GM12872 (cell line): Measurements from ENCODE around the gene DISP3.

Source experiments
- TF ChIP-seq, protein P1 (sequence below): IDR thresholded peaks from 3 replicates; pipeline ENCODE4 v1.5.1; 2011; ENCODE audit warnings: low read depth, mild to moderate bottlenecking, low read length, moderate library complexity; ENCODE audit not compliant: insufficient read depth

DISP3 gene

GRCh38 chr1:11487196-11487751 lies 8.3 kb downstream of the DISP3 start:
- TF ChIP-seq, protein P1, sequence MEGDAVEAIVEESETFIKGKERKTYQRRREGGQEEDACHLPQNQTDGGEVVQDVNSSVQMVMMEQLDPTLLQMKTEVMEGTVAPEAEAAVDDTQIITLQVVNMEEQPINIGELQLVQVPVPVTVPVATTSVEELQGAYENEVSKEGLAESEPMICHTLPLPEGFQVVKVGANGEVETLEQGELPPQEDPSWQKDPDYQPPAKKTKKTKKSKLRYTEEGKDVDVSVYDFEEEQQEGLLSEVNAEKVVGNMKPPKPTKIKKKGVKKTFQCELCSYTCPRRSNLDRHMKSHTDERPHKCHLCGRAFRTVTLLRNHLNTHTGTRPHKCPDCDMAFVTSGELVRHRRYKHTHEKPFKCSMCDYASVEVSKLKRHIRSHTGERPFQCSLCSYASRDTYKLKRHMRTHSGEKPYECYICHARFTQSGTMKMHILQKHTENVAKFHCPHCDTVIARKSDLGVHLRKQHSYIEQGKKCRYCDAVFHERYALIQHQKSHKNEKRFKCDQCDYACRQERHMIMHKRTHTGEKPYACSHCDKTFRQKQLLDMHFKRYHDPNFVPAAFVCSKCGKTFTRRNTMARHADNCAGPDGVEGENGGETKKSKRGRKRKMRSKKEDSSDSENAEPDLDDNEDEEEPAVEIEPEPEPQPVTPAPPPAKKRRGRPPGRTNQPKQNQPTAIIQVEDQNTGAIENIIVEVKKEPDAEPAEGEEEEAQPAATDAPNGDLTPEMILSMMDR = no peak

GRCh38 chr1:11488201-11488770 lies 9.3 kb downstream of the DISP3 start:
- TF ChIP-seq, protein P1 = no peak

DNA sequence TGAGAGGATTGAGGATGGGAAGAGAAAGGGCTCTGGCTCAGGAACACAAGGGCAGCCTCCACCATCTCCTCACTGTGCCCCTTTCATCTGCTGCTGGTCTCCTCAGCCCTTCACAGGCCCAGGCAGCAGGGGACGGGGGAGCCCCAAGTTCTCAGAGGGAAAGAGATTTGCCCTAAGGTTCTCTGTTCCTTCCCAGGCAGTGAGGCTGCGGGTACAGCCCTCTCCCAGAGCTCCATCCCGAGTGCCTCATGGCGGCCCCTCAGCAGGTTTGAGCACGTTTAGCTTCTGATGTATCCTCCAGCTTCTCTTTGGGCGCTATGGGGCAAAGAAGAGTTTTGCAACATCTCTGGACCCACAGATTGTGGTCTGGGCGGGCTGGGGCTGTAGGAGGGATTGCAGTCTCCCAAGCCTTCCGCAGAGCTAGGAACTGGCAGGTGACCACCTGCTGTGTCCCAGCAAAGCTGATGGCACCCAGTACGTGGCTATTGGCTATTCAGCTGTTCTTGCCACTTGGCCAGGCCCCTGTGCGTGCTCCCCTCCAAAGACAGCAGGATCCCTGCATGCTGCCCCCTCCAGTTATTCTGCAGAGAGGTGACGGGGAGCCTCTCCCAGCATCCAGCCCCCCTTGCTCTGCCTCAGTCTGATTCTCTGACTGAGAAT lies 10.1 kb downstream of the DISP3 start:
- TF ChIP-seq, protein P1 = no peak

DNA sequence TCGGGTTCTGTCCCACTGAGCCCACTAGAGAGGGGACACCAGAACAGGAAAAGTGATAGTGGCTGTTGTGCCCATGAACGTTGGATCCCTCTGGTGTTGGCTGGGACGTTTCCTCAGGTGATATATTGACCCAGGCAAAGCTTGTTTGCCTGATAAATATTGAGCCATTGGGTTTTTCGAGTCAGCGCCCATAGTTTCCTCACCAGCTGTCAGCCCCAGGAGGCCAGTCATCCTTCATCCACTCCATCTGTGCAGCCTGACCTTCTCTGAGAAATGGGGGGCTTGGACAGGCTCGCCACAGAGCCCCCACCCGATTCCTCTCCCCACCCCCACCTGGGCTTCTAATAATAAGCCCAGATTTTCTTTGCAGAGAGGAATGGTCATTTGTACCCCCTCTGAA lies 13.3 kb downstream of the DISP3 start:
- TF ChIP-seq, protein P1 = no peak

DNA sequence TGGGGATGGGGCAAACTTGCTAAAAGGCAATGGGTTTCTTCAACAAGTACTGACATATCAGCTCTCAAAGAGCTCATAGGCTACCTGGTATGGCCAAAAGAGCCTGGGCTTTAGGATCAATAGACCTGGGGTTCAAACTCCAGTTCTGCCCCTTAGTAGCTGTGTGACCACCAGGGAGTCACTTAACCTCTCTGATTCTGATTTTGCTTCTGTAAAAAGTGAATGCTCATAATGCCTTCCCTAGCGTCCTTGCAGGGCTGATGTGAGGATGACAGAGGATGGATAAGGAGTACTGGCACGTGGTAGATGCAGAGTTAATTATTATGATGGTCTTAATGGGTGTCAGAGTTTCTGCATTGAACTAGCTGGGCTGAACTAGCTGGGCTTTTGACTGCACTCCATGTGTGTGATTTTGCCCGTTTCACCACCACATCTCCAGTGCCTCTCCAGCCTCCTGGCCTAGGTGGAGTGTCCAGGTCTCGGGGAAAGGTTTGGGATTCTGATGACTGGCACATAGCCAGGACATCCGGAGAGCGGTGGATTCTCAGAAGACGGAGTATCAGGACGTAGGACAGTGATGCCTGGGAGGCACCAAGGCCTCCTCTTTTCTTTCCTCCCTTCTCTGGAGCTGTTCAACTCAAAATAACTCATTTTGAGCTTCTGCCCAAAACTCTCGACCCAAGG lies 15.2 kb downstream of the DISP3 start:
- TF ChIP-seq, protein P1 = no peak

DNA sequence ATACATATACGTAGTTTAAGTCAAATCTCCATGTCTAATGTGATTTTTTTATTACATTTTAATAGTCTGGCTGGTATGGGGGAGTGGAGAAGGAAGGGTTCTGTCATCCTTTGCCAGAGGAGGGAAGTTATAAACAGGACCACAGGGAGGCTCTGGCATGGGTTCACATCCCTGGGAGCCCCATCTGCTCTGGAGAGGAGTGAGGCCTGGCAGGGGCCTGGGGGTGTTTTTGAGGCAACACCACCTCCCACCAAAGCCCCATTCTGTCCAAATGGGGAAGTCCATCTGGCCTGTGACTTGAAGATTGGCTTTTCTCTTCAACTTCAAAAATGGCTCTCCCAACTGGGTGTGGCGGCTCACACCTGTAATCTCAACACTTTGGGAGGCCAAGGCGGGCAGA lies 15.8 kb downstream of the DISP3 start:
- TF ChIP-seq, protein P1 = no peak

- TF ChIP-seq, protein P1 = no peak
Measured at GRCh38 chr1:11495579-11495978, 16.6 kb downstream of the DISP3 start.
